Ovary (tissue), 9 donors: Measurements from ENCODE around the gene ACAD11. TPM values are rescaled to one million over a fixed set of nuclear protein-coding genes. Genes with fewer than 3 reads are reported as not detected.

Experiments
- DNase-seq, 5 donors: peaks; one replicate each; pipeline ENCODE4 v3.0.0-alpha.2; 2019 to 2020
- H3K27ac ChIP-seq, 2 donors: fragments of 200-600 bp; one replicate each; pipeline versions ENCODE4 v1.5.1 to v1.8.0; 2019 to 2022
- H3K27me3 ChIP-seq: fragments of 200-600 bp; one replicate; pipeline ENCODE4 v1.8.0; 2022
- H3K36me3 ChIP-seq: fragments of 200-600 bp; sonication (generic); one replicate; pipeline ENCODE4 v1.5.1; 2019
- H3K4me1 ChIP-seq: one replicate; pipeline ENCODE4 v1.8.1; 2013; ENCODE audit warnings: mild to moderate bottlenecking, moderate library complexity; ENCODE audit not compliant: insufficient read depth
- H3K4me3 ChIP-seq: fragments of 200-600 bp; sonication (generic); one replicate; pipeline ENCODE4 v1.5.1; 2017
- H3K9me3 ChIP-seq, 2 donors: fragments of 200-600 bp in 1 of 2; sonication (generic) in 1 of 2; one replicate each; pipeline versions ENCODE4 v1.5.1 to v1.8.1; 2013 to 2019; ENCODE audit warnings: mild to moderate bottlenecking in 1 of 2, moderate library complexity in 1 of 2
- CTCF ChIP-seq, 3 donors: fragments of 450-650 bp in 2 of 3; fragments of 200-600 bp in 1 of 3; IDR thresholded peaks; one replicate each; pipeline versions ENCODE4 v1.5.1 to v1.8.0; 2016 to 2022; ENCODE audit warnings: antibody characterized with exemption in 3 of 3, mild to moderate bottlenecking in 1 of 3
- EP300 ChIP-seq: sonication (generic); formaldehyde crosslinking; IDR thresholded peaks from one replicate; pipeline ENCODE4 v1.6.1; 2017; ENCODE audit warnings: antibody characterized with exemption
- POLR2A ChIP-seq: fragments of 450-650 bp; IDR thresholded peaks from one replicate; pipeline ENCODE4 v1.6.1; 2017; ENCODE audit warnings: antibody characterized with exemption, mild to moderate bottlenecking, moderate library complexity
- WGBS, 3 donors: extraction: QIAGEN DNeasy Blood & Tissue Kit in 1 of 3; methylation state at CpG; one replicate each; pipeline versions ENCODE4 v1.1.5 to v1.1.7; 2013 to 2017; 5-methylcytosine and 5-hydroxymethylcytosine counted together
- intact Hi-C, 4 donors: fragments of 100-400 bp; cut with DNase I; formaldehyde crosslinking; loops; one replicate each; pipeline versions ENCODE4 v1.11.0 to v1.15.1; 2022 to 2023
- polyA plus RNA-seq, 2 donors: library from polyadenylated mRNA; stranded (reverse); fragments of 200-250 nt in 1 of 2; fragments of 350-450 nt in 1 of 2; fragmentation: Illumina TruSeq in 1 of 2; extraction: RNeasy Lipid Tissue Mini Kit (QIAGEN cat#74804) in 1 of 2; gene quantifications; one replicate each; pipeline ENCODE4 v1.2.3, GENCODE V29; 2013 to 2014
- total RNA-seq, 7 donors: library from RNA; depleted of rRNA in 2 of 7; stranded (reverse); fragments of >200 nt in 2 of 7; fragmentation: NEBNext Ultra II Directional in 3 of 7; extraction: Animal tissue kit (Norgen Biotek cat#: 25700) in 3 of 7; gene quantifications; one replicate each; pipeline versions ENCODE4 v1.1.0 to v1.2.4, GENCODE V29; 2016 to 2023
- donor health status: DM: no; HTN: no; CAD: no; lungs with moderate emphysema.
- donor health status: DM: no; HTN: no; CAD: no.
- donor health status: Bipolar disorder and iron deficiency.
- donor health status: DM: yes; HTN: yes; CAD: no.
- donor health status: DM: no; HTN: no; CAD: no.
- donor health status: DM: yes; HTN: yes; CAD: no.

The ACAD11 gene
- total and polyA plus RNA-seq, 9 donors, result 18.7 to 48.8 (median 25.8) TPM

DNA sequence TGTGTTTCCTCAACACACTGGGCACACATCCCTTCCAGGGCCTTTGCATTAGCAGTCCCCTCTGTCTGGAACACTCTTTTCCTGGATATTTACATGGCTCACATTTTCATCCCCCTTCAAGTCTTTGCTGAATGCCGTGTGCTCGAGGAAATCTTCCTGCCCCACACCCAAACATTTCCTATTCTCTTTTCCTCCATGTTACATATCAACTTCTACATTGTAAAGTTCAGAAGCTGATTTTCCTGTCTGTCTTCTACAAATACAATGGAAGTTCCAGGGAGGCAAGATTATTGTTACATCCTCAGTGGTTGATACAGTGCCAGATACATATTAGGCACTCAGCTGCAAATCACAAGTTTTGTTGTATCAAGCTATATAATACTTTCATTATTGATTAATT lies 4.1 kb downstream of the ACAD11 start:
- intact Hi-C loops, result loop anchor here in 1 of 4 donors (10.0 kb wide), 1 partner anchor 301 kb away; no protein-coding TSS in a partner anchor
- DNase-seq, result no peak
- TF ChIP-seq POLR2A (no peak), CTCF (IDR thresholded peaks at IDR 0.05) (no peak), EP300 (no peak)
- Histone ChIP-seq H3K27ac (no peak overlapping the region), H3K4me1 (no peaks in the 10 kb centered on the region), H3K36me3 (no peaks in the 10 kb centered on the region), H3K27me3 (no peaks in the 10 kb centered on the region), H3K9me3 (no peaks in the 10 kb centered on the region), H3K4me3 (no peak overlapping the region)
- 75 to 92% (median 81%) methylated on average over 2 of the region's 2 CpGs for WGBS, 3 donors

DNA sequence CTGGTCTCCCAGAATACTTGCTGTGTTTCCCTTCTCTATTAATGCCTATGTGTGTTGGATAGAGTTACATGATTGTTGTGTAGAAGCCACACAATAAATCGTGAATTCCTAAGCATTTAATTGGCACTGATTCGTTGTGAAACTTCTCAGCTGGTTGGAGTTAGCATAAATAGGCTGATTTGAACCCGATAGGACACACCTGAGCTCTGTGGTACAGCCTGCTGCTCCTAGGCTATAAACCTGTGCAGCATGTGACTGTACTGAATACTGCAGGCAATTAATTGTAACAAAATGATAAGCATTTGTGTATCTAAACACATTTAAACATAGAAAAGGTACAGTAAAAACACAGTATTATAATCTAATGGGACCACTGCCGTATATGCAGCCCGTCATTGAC lies 4.9 kb downstream of the ACAD11 start:
- no peaks in the 10 kb centered on the region for H3K36me3 ChIP-seq
- no peaks in the 10 kb centered on the region for H3K4me1 ChIP-seq
- WGBS, 3 donors, result 78 to 83% (median 81%) methylated on average over 5 of the region's 5 CpGs
- H3K4me3 ChIP-seq, result no peak overlapping the region
- no peaks in the 10 kb centered on the region for H3K9me3 ChIP-seq
- TF ChIP-seq POLR2A, result no peak
- no peak for TF ChIP-seq CTCF (IDR thresholded peaks at IDR 0.05)
- no peak for TF ChIP-seq EP300
- intact Hi-C loops, result loop anchor here in 1 of 4 donors (10.0 kb wide), 1 partner anchor 300 kb away; no protein-coding TSS in a partner anchor
- no peaks in the 10 kb centered on the region for H3K27me3 ChIP-seq
- no peak overlapping the region for H3K27ac ChIP-seq
- no peak for DNase-seq

DNA sequence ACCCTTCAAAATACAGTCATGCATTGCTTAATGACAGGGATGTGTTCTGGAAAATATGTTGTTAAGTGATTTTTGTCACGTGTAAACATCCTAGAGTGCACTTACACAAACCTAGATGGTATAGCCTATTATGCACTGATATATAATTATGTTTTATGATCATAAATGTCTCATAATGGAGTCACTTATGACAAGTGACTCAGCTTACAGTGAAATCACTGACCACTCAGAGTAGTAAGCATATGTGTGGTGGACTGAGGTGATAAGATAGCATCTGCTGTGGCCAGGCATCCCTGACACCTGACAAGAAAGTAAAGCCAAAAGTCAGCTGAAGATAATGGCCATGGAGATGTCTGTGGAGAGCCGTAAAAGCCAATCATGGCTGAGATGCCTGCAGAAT lies 5.4 kb downstream of the ACAD11 start:
- intact Hi-C loops, result loop anchor here in 1 of 4 donors (10.0 kb wide), 1 partner anchor 299 kb away; no protein-coding TSS in a partner anchor
- Histone ChIP-seq H3K36me3 (no peaks in the 10 kb centered on the region), H3K27ac (no peak overlapping the region), H3K4me3 (no peak overlapping the region), H3K9me3 (no peaks in the 10 kb centered on the region), H3K4me1 (no peaks in the 10 kb centered on the region), H3K27me3 (no peaks in the 10 kb centered on the region)
- DNase-seq, result no peak
- WGBS, 3 donors, result 89 to 93% (median 93%) methylated on average over 2 of the region's 2 CpGs
- TF ChIP-seq EP300, result no peak

DNA sequence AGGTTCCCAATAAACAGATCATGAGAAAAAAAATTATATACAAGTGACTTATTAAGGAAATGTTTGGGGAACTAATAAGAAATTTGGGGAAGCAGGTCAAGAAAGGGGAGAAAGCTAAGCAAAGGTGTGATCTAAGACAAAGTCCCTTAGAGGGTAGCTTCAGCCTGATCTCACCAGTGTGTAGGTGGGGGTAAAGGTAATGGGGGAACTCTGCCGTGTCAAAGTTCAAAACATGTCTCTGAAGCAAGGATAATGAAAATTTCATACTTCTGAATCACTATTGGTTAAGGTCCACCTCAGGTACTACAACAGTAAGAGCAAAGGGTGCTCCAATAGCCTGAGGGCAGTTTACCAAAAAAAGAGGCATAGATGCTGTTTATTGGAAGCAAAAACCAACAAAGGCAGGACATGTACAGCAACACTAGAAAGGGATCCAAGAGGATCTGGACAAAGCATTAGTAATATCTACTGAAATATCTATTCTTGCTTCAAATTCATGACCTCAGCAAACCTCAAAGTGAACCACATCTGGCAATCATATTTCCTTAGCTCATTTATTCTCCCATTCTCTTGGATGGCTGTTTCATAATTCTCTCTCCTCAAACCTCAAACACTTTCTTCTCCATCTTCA lies 6.9 kb downstream of the ACAD11 start:
- H3K9me3 ChIP-seq, result no peaks in the 10 kb centered on the region
- H3K4me1 ChIP-seq, result no peaks in the 10 kb centered on the region
- no peak for TF ChIP-seq POLR2A
- no peak for TF ChIP-seq CTCF (IDR thresholded peaks at IDR 0.05)
- no peak for TF ChIP-seq EP300
- 93 to 97% (median 95%) methylated on average over 1 of the region's 1 CpG for WGBS, 3 donors
- no peak for DNase-seq
- H3K27ac ChIP-seq, result no peak overlapping the region
- no peaks in the 10 kb centered on the region for H3K27me3 ChIP-seq
- no peak overlapping the region for H3K4me3 ChIP-seq
- intact Hi-C loops, result loop anchor here in 1 of 4 donors (10.0 kb wide), 1 partner anchor 298 kb away; no protein-coding TSS in a partner anchor
- H3K36me3 ChIP-seq, result no peaks in the 10 kb centered on the region

GRCh38 chr3:132650153-132650552 lies 9.5 kb downstream of the ACAD11 start:
- Histone ChIP-seq H3K4me1 (no peaks in the 10 kb centered on the region), H3K9me3 (no peaks in the 10 kb centered on the region), H3K4me3 (no peak overlapping the region), H3K27me3 (no peaks in the 10 kb centered on the region), H3K27ac (no peak overlapping the region), H3K36me3 (no peaks in the 10 kb centered on the region)
- intact Hi-C loops, result loop anchor here in 1 of 4 donors (10.0 kb wide), 1 partner anchor 295 kb away; no protein-coding TSS in a partner anchor
- no peak for DNase-seq
- 0 to 97% (median 96%) methylated on average over 1 of the region's 1 CpG for WGBS, 3 donors
- no peak for TF ChIP-seq CTCF (IDR thresholded peaks at IDR 0.05)
- no peak for TF ChIP-seq POLR2A
- no peak for TF ChIP-seq EP300
